ENCODE results near the gene NRROS.
"Not testable (repeated sequence)": the region's sequence is repeated elsewhere in the genome, so short reads cannot be mapped to it uniquely, and the experiment has no call there.

NRROS gene

DNA sequence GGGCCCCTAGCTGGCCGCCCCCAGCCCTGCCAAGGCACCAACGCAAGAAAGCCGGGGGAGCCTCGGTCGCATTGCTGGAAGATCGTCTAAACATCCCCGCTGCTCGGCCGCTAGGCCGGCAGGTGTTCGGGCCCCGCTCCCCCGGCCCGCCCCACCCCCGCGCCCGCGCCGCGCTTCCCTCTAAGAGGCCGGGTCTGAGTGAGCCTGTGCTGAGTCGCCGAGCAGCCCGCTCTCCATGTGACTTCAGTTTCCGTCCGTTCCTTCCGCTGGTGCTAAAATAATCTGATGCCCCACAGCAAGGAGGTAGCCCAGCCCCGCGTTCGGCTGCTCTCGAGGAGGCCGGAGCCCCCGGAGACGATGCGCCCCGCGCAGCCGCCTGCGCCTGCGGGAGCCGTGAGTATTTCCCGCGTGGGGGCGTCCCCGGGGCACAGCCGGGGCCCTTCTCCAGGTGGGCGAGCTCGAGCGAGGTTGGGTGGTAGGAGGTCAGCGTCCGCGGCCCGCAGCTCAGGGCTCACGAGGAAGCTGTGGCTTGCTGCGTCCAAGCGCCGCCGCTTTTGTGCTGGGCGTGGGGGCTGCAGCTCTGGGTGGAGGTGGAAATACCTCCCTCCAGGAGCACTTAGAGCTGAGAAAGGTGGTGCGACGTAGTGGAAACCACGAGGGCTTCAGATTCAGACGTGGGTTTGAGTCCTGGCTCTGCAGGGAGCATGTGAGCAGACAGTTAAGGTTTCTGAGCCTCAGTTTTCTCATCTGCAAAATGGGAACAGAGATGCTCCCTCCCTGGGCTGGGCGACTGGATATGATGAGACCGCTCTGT lies at the start of gene NRROS:
Gene NRROS (plus strand): TSS at position 212 of the 814 bp plus-strand sequence. CDS start 14,846 bp downstream, outside the sequence.
- peak; percentile 63 for DNase-seq

GRCh38 chr3:196590279-196590678 lies 49.2 kb upstream of the NRROS start:
- no peak for DNase-seq

DNA sequence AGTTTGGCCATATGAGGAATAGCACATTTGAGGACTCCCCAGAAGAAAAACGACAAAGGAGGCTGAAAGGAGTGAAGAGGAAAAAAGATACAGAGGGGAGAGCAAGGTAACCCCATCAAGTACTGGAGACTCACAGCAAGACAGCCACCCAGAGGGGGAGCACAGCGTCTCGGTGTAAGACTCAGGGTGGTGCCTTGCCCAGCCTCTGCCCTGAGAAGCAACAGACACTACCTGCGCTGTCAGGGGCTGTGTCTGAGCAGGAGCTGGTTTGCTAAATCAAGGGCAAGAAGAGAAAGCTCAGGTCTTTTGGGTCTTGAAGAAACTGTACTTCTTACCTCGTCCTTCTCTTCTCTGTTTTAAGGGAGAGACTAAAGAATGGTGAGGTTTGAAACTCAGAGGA lies 43.1 kb upstream of the NRROS start:
- no peak for DNase-seq

DNA sequence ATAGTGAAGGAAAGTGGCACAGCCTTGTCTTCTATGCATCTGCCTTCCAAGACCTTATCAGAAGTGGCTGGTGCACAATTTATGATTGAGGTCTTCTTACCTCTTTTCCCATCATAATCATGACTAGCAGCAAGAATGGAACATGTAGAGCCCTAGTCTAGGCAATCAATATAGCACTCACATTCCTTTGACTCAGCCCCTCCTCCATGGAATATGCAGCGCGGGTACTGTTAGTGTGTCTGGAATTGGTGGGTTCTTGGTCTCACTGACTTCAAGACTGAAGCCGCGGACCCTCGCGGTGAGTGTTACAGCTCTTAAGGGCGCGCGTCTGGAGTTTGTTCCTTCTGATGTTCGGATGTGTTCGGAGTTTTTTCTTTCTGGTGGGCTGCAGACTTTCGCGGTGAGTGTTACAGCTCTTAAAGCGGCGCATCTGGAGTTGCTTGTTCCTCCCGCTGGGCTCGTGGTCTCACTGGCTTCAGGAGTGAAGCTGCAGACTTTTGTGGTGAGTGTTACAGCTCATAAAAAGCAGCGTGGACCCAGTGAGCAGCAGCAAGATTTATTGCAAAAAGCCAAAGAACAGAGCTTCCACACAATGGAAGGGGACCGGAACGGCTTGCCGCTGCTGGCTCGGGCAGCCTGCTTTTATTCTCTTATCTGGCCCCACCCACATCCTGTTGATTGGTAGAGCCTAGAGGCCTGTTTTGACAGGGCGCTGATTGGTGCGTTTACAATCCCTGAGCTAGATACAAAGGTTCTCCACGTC lies 41.3 kb upstream of the NRROS start:
- not testable (repeated sequence) for DNase-seq

DNA sequence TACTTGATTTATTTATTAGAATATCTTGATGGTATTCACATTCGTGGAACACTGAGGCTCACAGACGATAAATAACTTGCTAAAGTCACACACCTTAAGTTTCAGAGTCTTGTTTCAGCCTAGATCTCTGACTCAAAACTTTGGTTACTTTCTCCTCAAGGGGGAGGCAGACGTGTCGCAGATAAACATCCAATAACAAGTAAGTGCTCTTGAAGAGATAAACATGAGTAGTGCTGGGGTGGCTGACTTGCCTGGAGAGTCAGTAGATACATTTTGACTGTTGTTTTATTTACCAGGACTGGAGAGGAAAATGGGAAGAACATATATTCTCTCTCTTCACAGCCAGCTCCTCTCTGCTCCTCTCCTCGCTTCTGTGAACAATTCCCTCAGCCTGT lies 39.8 kb upstream of the NRROS start:
- DNase-seq = no peak

DNA sequence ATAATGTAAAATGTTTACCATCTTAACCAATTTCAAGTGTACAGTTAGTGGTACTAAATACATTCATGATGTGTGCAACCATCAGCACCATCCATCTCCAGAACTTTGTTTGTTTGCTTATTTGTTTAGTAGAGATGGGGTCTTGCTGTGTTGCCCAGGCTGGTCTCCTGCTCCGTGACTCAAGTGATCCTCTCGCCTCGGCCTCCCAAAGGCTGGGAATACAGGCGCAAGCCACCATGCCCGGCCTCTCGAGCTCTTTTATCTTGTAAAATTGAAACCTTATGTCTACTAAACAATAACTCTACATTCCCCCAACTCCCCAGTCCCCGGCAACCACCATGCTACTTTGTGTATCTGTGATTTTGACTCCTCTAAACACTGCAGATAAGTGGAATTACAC lies 39.1 kb upstream of the NRROS start:
- DNase-seq = no peak

GRCh38 chr3:196602673-196603072 lies 36.8 kb upstream of the NRROS start:
- no peak for DNase-seq

DNA sequence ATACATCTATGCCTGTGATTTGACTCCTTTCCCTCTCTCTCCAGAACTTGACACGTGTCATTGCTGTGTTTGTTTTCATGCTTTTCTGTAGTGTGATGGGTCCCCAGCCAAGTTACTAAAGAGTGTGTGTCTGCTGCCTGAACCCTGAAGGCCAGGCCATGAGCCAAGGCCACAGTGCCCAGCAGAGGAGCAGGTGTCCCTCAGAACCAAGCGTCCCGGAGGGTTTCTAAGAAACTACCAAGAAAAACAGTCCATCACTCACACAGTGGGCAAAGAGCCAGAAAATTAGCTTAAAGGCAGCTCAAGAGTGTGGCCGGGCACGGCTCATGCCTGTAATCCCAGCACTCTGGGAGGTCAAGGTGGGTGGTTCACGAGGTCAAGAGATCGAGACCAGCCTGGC lies 35.8 kb upstream of the NRROS start:
- DNase-seq = no peak

DNA sequence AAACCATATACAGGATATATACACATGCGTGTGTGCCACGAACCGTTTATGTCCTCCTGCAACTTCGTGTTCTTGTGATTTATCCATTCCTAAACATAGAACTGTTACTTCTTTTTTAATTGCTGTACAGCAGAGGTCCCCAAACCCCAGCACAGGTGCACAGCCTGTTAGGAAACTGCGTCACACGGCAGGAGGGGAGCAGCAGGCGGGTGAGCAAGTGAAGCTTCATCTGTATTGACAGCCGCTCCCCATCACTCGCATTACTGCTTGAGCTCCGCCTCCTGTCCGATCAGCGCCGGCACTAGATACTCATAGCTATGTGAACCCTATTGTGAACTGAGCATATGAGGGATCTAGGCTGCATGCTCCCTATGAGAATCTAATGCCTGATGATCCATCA lies 34.9 kb upstream of the NRROS start:
- no peak for DNase-seq

DNA sequence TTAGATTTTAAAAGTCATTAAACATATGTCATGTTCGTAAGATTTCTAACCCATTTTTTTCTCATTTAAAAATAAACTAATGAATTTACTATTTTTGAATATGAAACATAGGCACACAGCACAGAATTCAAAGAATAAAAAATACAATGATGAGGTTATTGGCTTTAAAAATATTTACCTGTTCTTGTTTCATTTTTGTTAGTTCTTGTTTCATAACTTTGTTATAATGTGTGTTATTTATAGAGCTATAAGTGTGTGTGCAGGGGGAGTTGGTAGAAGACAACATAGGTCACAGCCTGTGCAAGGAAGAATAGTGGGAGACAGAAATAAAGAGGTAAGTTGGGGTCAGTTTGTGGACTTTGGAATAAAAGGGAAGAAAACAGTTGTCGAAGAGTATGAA lies 30.8 kb upstream of the NRROS start:
- no peak for DNase-seq

- peak; percentile 95 for DNase-seq
Observed at GRCh38 chr3:196609343-196609775, 30.1 kb upstream of the NRROS start.

GRCh38 chr3:196609805-196610515 lies 29.5 kb upstream of the NRROS start:
- no peak for DNase-seq

- DNase-seq = no peak
Observed at GRCh38 chr3:196611761-196612483, 27.6 kb upstream of the NRROS start.

DNA sequence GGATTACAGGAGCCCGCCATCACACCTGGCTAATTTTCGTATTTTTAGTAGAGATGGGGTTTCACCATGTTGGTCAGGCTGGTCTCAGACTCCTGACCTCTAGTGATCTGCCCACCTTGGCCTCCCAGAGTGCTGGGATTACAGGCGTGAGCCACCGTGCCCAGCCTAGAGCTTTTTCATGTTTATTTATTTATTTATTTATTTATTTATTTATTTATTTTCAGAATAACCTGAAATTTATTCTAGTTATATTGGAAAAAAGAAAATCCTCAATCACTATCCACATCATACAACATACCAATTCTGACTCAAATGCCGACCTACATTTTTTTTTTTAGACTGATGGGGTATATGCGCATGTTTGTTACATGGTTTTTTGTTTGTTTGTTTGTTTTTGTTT lies 24.3 kb upstream of the NRROS start:
- not testable (repeated sequence) for DNase-seq

GRCh38 chr3:196617256-196617655 lies 22.2 kb upstream of the NRROS start:
- DNase-seq = no peak

GRCh38 chr3:196619223-196619622 lies 20.3 kb upstream of the NRROS start:
- DNase-seq = peak; percentile 23

- DNase-seq = not testable (repeated sequence)
Observed at GRCh38 chr3:196619627-196620026, 19.9 kb upstream of the NRROS start.

GRCh38 chr3:196620161-196620604 lies 19.3 kb upstream of the NRROS start:
- no peak for DNase-seq

DNA sequence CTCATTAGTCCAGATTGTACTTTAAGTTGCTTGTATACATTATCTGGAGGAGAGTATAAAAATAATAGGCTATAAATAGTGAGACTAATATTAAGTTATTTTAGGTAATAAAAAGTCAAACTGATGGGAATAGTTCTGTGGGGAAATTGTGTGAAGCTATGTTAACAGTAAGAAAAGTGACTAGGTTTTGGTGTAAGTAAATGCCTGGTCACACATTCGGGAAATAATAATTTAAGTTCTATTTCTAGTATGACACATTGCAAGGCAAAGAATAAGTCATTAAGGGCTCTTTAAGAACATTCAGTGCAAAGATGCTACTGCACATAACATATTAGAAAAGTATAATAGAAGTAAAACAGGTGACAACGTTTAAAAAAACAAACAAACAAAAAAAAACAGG lies 18.8 kb upstream of the NRROS start:
- DNase-seq = no peak

- no peak for DNase-seq
Observed at GRCh38 chr3:196621611-196622010, 17.9 kb upstream of the NRROS start.

DNA sequence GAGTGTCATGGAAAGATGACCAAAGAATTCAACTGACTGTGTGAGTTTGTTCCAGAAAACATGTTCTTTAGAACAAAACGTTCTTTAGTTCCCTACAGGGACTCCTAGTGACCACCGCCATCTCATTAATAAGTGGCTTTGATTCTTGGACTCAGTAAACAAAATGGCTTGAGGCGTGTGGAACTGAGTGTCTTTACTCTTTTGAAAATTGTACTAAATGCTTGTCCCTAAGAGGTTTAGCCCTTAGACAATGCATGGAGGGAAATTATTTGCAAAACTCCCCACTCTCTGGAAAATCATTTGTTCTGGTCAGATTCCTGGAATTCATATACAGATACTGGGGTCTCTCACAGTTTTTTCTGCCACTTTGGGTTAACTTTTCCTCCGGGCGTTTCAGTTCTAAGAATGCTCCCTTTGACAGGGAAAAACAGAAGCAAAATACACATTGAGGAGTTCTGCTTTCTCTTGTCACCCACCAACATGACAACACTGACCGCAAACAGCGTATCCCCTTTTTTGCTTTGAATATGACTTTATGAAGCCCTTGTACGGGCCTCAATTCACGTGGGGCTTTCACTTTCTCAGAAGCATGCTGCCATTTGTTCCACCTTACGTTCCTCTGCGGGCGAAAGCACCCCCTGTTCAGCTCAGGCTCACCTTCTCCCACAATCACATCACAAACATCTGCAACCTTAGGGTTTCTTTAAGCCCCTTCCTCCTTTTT lies 15.3 kb upstream of the NRROS start:
- no peak for DNase-seq

DNA sequence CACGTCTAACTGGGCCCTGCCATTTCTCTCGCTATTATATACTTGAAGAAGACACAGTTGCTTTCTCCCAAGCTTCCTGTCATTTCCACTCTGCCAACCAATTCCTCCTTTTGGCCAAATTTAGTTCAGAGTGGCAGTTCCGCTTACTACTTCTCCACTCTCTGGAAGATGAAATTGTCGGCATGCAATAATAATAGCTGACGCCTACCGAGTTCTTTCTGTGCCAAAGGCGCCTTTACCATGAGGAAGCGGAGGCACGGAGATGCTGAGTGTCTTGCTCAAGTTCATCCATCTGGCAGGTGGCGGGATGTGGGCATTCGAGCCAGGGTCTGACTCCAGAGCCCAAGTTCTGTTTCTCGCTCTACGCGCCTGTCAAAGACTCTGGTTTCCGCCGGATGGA lies 14.6 kb upstream of the NRROS start:
- no peak for DNase-seq

Data from NCI-H774 (cell line).